ENCODE data around the gene MEGF11.

- TF ChIP-seq CTCF (conservative IDR thresholded peaks at IDR 0.05 in 1 of 2, IDR thresholded peaks at IDR 0.05 in 1 of 2; ENCODE audit: low read depth in 1 of 2, low read length in 2 of 2) (no peak), EZH2 (IDR thresholded peaks at IDR 0.05; ENCODE audit: low read length, missing control alignments) (no peak)
Observed at GRCh38 chr15:65949491-65949890, 304.1 kb downstream of the MEGF11 start.
